DND-41 (cell line): ENCODE measurements around the gene HBG2.

Experiments used
- ATAC-seq: fragments of 200-7000 bp; cut with Tn5 transposase; 3 replicates; pipeline ENCODE4 v1.9.1; 2021; ENCODE audit warnings: low read depth; ENCODE audit not compliant: insufficient read depth
- DNase-seq: peaks from one replicate; pipeline ENCODE4 v3.0.0-alpha.2; 2020
- H2AFZ ChIP-seq: 2 replicates; pipeline ENCODE4 v1.6.0; 2012; ENCODE audit warnings: low read depth, low read length
- H3K27ac ChIP-seq: 2 replicates; pipeline ENCODE4 v1.5.1; 2012; ENCODE audit warnings: low read length, inconsistent platforms
- H3K27me3 ChIP-seq: fragments of 200-600 bp; sonication (generic); 2 replicates; pipeline ENCODE4 v1.6.0; 2012; ENCODE audit warnings: low read length, mild to moderate bottlenecking, inconsistent platforms; ENCODE audit not compliant: insufficient read depth, poor library complexity
- H3K36me3 ChIP-seq: 2 replicates; pipeline ENCODE4 v1.5.1; 2012; ENCODE audit warnings: low read length, inconsistent platforms; ENCODE audit not compliant: insufficient read depth
- H3K4me1 ChIP-seq: 2 replicates; pipeline ENCODE4 v1.5.1; 2012; ENCODE audit warnings: mild to moderate bottlenecking, low read length; ENCODE audit not compliant: insufficient read depth
- H3K4me2 ChIP-seq: 2 replicates; pipeline ENCODE4 v1.6.0; 2012; ENCODE audit warnings: mild to moderate bottlenecking, moderate library complexity, low read length, inconsistent platforms; ENCODE audit not compliant: insufficient read depth
- H3K4me3 ChIP-seq, 2 experiments: fragments of 200-600 bp in 1 of 2; shearing (Covaris generic) in 1 of 2; 2 replicates each; pipeline ENCODE4 v1.5.1; 2012 to 2016; ENCODE audit warnings: inconsistent platforms in 2 of 2, low read length in 2 of 2, mild to moderate bottlenecking in 2 of 2, low read depth in 1 of 2, moderate library complexity in 1 of 2
- H3K79me2 ChIP-seq: 2 replicates; pipeline ENCODE4 v1.6.0; 2012; ENCODE audit warnings: low read length, inconsistent platforms; ENCODE audit not compliant: insufficient read depth
- H3K9ac ChIP-seq: 2 replicates; pipeline ENCODE4 v1.6.0; 2012; ENCODE audit warnings: low read depth, mild to moderate bottlenecking, inconsistent platforms, low read length, moderate library complexity
- H3K9me3 ChIP-seq: 2 replicates; pipeline ENCODE4 v1.5.1; 2012; ENCODE audit warnings: low read length, moderate library complexity, mild to moderate bottlenecking, inconsistent platforms; ENCODE audit not compliant: insufficient read depth, severe bottlenecking
- H4K20me1 ChIP-seq: 2 replicates; pipeline ENCODE4 v1.6.0; 2012; ENCODE audit warnings: low read length; ENCODE audit not compliant: insufficient read depth
- EZH2 ChIP-seq: IDR thresholded peaks from 3 replicates; pipeline ENCODE4 v1.6.1; 2012; ENCODE audit warnings: borderline replicate concordance, low read depth, mild to moderate bottlenecking, moderate library complexity, low read length, inconsistent platforms; ENCODE audit not compliant: severe bottlenecking
- TF ChIP-seq, protein P1 (sequence below): IDR thresholded peaks from 2 replicates; pipeline ENCODE4 v1.5.1; 2012; ENCODE audit warnings: borderline replicate concordance, low read length, moderate library complexity, mild to moderate bottlenecking; ENCODE audit not compliant: poor library complexity, severe bottlenecking; ENCODE audit errors: extremely low read depth

Gene HBG2

DNA sequence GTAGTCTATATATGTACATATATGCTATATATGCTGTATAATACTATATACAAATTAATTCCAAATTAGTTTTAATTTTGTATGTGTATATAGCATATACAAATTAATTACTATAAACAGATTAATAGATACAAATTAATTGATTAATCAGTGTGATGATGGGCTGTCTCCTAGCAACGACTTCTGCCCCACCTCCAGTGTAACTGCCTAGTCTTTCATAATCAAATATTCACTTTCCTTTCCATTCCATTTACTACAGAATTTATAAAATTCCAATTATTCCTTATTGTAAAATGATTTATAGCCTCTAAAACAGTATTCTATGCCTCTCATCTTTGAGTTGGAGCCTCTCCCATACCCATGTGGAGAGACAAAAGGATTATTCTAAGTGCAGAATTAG lies 21.3 kb downstream of the HBG2 start:
- Histone ChIP-seq H3K36me3 (no peaks in the 10 kb centered on the region), H3K9ac (no peak overlapping the region), H3K4me3 (no peak overlapping the region), H3K4me2 (no peak overlapping the region), H3K79me2 (no peaks in the 10 kb centered on the region), H3K4me1 (no peaks in the 10 kb centered on the region), H3K27me3 (peaks cover 8% of the 10 kb centered on the region), H2AFZ (no peak overlapping the region), H3K27ac (no peak overlapping the region), H4K20me1 (no peaks in the 10 kb centered on the region), H3K9me3 (no peaks in the 10 kb centered on the region)
- TF ChIP-seq, protein P1, sequence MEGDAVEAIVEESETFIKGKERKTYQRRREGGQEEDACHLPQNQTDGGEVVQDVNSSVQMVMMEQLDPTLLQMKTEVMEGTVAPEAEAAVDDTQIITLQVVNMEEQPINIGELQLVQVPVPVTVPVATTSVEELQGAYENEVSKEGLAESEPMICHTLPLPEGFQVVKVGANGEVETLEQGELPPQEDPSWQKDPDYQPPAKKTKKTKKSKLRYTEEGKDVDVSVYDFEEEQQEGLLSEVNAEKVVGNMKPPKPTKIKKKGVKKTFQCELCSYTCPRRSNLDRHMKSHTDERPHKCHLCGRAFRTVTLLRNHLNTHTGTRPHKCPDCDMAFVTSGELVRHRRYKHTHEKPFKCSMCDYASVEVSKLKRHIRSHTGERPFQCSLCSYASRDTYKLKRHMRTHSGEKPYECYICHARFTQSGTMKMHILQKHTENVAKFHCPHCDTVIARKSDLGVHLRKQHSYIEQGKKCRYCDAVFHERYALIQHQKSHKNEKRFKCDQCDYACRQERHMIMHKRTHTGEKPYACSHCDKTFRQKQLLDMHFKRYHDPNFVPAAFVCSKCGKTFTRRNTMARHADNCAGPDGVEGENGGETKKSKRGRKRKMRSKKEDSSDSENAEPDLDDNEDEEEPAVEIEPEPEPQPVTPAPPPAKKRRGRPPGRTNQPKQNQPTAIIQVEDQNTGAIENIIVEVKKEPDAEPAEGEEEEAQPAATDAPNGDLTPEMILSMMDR = no peak
- no peak for TF ChIP-seq EZH2
- no peak for DNase-seq
- no peak for ATAC-seq

DNA sequence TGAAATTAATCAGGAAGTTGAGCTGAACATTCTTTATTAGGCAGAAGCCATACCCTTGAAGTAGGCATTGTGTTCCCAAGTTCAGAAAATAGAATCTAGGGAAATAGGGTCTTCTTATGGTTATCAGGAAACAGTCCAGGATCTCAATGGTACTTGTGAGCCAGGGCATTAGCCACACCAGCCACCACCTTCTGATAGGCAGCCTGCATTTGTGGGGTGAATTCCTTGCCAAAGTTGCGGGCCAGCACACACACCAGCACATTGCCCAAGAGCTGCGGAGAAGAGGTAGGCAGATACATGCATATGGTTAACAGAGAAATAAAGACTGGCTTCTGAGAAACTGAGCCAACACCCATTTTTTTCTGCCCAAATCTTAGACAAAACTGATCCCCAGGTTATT lies 21.8 kb downstream of the HBG2 start:
- no peaks in the 10 kb centered on the region for H4K20me1 ChIP-seq
- H3K79me2 ChIP-seq = no peaks in the 10 kb centered on the region
- peaks cover 8% of the 10 kb centered on the region for H3K27me3 ChIP-seq
- no peak overlapping the region for H3K9ac ChIP-seq
- H3K4me3 ChIP-seq = no peak overlapping the region
- no peak overlapping the region for H2AFZ ChIP-seq
- TF ChIP-seq, protein P1 = no peak
- TF ChIP-seq EZH2 = no peak
- no peaks in the 10 kb centered on the region for H3K9me3 ChIP-seq
- DNase-seq = no peak
- no peaks in the 10 kb centered on the region for H3K4me1 ChIP-seq
- ATAC-seq = no peak
- no peaks in the 10 kb centered on the region for H3K36me3 ChIP-seq
- no peak overlapping the region for H3K4me2 ChIP-seq
- no peak overlapping the region for H3K27ac ChIP-seq

DNA sequence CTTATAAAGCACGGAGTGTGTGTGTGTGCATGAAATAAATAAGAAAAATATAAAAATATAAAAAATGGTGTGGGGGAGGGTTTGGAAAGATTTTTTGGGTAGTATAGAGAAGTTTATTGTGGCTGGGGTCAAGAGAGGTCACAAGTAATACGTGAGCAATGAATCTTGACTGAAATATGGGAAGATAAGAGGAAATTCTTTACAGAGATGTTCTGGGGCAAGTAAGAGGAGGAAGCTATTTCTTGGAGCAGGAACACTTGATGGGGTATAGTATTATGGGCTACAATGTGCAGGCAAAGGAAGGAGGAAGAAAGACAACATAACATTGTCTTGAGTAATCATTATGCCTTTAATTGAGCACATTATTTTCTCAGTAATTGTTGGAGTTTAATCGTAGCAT lies 22.4 kb downstream of the HBG2 start:
- Histone ChIP-seq H3K4me2 (no peak overlapping the region), H3K27me3 (peaks cover 8% of the 10 kb centered on the region), H3K9me3 (no peaks in the 10 kb centered on the region), H4K20me1 (no peaks in the 10 kb centered on the region), H3K27ac (no peak overlapping the region), H2AFZ (no peak overlapping the region), H3K4me1 (no peaks in the 10 kb centered on the region), H3K4me3 (no peak overlapping the region), H3K36me3 (no peaks in the 10 kb centered on the region), H3K79me2 (no peaks in the 10 kb centered on the region), H3K9ac (no peak overlapping the region)
- no peak for ATAC-seq
- DNase-seq = no peak
- TF ChIP-seq, protein P1 = no peak
- TF ChIP-seq EZH2 = no peak

DNA sequence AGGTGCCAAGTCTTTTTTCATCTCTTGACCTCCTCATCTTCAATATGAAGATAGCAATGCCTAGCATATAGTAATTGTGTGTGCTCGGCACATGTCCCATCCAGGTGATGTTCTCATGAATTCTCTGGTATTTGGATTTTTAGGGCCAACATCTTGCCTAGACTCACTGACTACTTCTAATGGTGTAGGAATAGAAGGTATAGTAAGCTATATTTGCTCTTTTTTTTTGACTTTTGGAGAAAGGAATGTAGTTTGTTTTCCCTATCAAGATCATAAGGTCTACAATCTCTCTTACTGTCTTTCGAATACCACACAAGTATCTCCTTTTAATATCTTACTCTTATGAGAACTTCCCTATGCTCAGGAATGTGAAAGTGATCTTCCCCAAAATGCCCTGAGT lies 23.5 kb downstream of the HBG2 start:
- DNase-seq (no peak), ATAC-seq (no peak)
- Histone ChIP-seq H3K9ac (no peak overlapping the region), H3K4me2 (no peak overlapping the region), H3K4me3 (no peak overlapping the region), H3K9me3 (no peaks in the 10 kb centered on the region), H3K79me2 (no peaks in the 10 kb centered on the region), H3K27me3 (peaks cover 11% of the 10 kb centered on the region), H4K20me1 (no peaks in the 10 kb centered on the region), H3K4me1 (no peaks in the 10 kb centered on the region), H3K27ac (no peak overlapping the region), H2AFZ (no peak overlapping the region), H3K36me3 (no peaks in the 10 kb centered on the region)
- TF ChIP-seq, protein P1 = no peak
- TF ChIP-seq EZH2 = no peak
